A673 (cell line): ENCODE measurements around the gene BABAM2. TPM values are rescaled to one million over a fixed set of nuclear protein-coding genes. Genes with fewer than 3 reads are reported as not detected.
A peak's percentile ranks its signal among the peaks of the same experiment; 100 is the strongest.

Source experiments
- BruUV-seq: library from RNA; stranded (reverse); fragments of 400-500 nt; replicated peaks from 2 replicates; lab custom pipeline; 2021; lab: Mats Ljungman, UMichigan
- CTCF ChIA-PET: fragments of 300-600 bp; sonication (Branson Sonifier 250); formaldehyde crosslinking; loops from one replicate; lab custom pipeline; 2022; ENCODE audit warnings: antibody characterized with exemption; lab: Charles Lee
- POLR2A ChIA-PET: fragments of 300-600 bp; sonication (Branson Sonifier 250); formaldehyde crosslinking; loops from one replicate; lab custom pipeline; 2022; ENCODE audit warnings: antibody characterized with exemption; ENCODE audit not compliant: low non-redundant PET; lab: Charles Lee
- DNase-seq: peaks from one replicate; pipeline ENCODE4 v3.0.0-alpha.2; 2015; ENCODE audit warnings: low spot score
- H3K27ac ChIP-seq: fragments of 200-600 bp; sonication (generic); 2 replicates; pipeline ENCODE4 v1.5.1; 2016; ENCODE audit warnings: mixed run types, low read depth, mild to moderate bottlenecking, mixed read lengths, antibody characterized with exemption, low read length; ENCODE audit not compliant: poor library complexity, severe bottlenecking
- H3K27me3 ChIP-seq: fragments of 200-600 bp; sonication (generic); replicated peaks from 2 replicates; pipeline ENCODE4 v1.6.1; 2017; ENCODE audit warnings: mixed run types, low read depth, mild to moderate bottlenecking, mixed read lengths, antibody characterized with exemption, low read length; ENCODE audit not compliant: insufficient read depth, poor library complexity
- H3K36me3 ChIP-seq: fragments of 200-600 bp; sonication (generic); 2 replicates; pipeline ENCODE4 v1.6.1; 2016; ENCODE audit warnings: mixed run types, mild to moderate bottlenecking, mixed read lengths, antibody characterized with exemption, low read length; ENCODE audit not compliant: insufficient read depth, poor library complexity, severe bottlenecking
- H3K4me1 ChIP-seq: fragments of 200-600 bp; sonication (generic); 2 replicates; pipeline ENCODE4 v1.6.1; 2017; ENCODE audit warnings: mixed run types, mild to moderate bottlenecking, mixed read lengths, antibody characterized with exemption, low read length; ENCODE audit not compliant: insufficient read depth, poor library complexity, severe bottlenecking
- H3K4me3 ChIP-seq: fragments of 200-600 bp; sonication (generic); 2 replicates; pipeline ENCODE4 v1.5.1; 2016; ENCODE audit warnings: low read depth, mixed run types, mild to moderate bottlenecking, mixed read lengths, low read length; ENCODE audit not compliant: poor library complexity, severe bottlenecking
- H3K9me3 ChIP-seq: fragments of 200-600 bp; sonication (generic); 2 replicates; pipeline ENCODE4 v1.6.1; 2016; ENCODE audit warnings: mixed run types, low read depth, mild to moderate bottlenecking, mixed read lengths, antibody characterized with exemption, low read length; ENCODE audit not compliant: poor library complexity, severe bottlenecking
- EZH2 ChIP-seq: fragments of 200-600 bp; sonication (generic); IDR thresholded peaks from 2 replicates; pipeline ENCODE4 v1.6.1; 2017; ENCODE audit warnings: borderline replicate concordance, low read depth, mild to moderate bottlenecking, mixed read lengths, antibody characterized with exemption, low read length; ENCODE audit not compliant: poor library complexity, severe bottlenecking
- intact Hi-C: fragments of 100-400 bp; cut with micrococcal nuclease; formaldehyde crosslinking; loops from one replicate; pipeline ENCODE4 v1.10.0; 2022; ENCODE audit not compliant: unreplicated experiment
- total RNA-seq: library from RNA; stranded (reverse); gene quantifications from 2 replicates; pipeline ENCODE4 v1.2.3, GENCODE V29; 2021
- TF ChIP-seq, protein P1 (sequence below): fragments of 300-800, 200-600 bp; sonication (generic); conservative IDR thresholded peaks from 2 replicates; pipeline ENCODE4 v1.5.1; 2017; ENCODE audit warnings: low read depth, mild to moderate bottlenecking, antibody characterized with exemption, low read length, moderate library complexity, mixed read lengths

BABAM2 gene
- total RNA-seq, 1 experiment from 2014 or later = 21.8 TPM

DNA sequence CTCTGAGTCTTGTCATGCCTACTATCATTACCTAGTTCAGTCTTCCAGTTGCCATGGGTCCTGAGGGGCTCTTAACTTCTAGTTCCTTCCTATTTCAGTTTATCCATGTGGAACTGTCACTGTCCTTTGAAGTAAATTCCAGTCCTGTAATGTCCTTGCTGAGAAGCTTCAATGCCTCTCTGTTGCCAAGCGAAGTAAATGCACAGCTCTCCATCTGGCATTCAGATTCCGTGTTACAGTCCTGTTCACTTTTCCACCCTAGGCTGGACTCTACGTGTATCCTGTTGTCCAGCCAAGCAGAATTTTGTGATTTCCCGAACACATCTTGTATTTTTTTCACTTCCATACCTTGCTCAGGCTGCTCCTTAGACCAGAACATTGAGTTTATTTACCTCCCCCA is 245.3 kb downstream of the BABAM2 start:
- H3K9me3 ChIP-seq = no peaks in the 10 kb centered on the region
- ChIA-PET POLR2A (no interaction called here), CTCF (no interaction called here)
- peaks cover 28% of the 10 kb centered on the region for H3K4me1 ChIP-seq
- BruUV-seq = no TSS peak
- no peaks in the 10 kb centered on the region for H3K36me3 ChIP-seq
- intact Hi-C loops = no loop called here
- TF ChIP-seq EZH2 = no peak
- TF ChIP-seq, protein P1, sequence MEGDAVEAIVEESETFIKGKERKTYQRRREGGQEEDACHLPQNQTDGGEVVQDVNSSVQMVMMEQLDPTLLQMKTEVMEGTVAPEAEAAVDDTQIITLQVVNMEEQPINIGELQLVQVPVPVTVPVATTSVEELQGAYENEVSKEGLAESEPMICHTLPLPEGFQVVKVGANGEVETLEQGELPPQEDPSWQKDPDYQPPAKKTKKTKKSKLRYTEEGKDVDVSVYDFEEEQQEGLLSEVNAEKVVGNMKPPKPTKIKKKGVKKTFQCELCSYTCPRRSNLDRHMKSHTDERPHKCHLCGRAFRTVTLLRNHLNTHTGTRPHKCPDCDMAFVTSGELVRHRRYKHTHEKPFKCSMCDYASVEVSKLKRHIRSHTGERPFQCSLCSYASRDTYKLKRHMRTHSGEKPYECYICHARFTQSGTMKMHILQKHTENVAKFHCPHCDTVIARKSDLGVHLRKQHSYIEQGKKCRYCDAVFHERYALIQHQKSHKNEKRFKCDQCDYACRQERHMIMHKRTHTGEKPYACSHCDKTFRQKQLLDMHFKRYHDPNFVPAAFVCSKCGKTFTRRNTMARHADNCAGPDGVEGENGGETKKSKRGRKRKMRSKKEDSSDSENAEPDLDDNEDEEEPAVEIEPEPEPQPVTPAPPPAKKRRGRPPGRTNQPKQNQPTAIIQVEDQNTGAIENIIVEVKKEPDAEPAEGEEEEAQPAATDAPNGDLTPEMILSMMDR = no peak
- no peak for DNase-seq
- no peak overlapping the region for H3K4me3 ChIP-seq
- no peak overlapping the region for H3K27ac ChIP-seq
- no peaks in the 10 kb centered on the region for H3K27me3 ChIP-seq

DNA sequence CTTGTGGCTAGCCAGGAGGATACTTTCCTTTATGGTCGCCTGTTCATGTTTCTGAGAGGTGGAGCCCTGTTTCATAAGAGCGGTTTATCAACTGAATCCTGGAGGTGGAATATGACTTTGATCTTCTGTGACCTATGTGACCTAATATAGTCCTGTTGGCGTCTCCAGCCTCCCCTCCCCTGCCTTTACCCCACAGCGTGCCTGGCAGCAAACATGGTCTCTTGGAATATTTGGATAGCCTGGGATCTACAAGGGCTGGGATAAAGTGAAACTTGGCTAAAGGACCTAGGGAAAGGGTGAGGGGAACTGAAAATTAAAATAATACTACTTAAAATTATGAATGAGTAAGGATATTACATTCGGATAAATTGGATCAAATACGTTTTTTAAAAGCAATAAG is 246.0 kb downstream of the BABAM2 start:
- H3K4me1 ChIP-seq = peaks cover 28% of the 10 kb centered on the region
- no peak overlapping the region for H3K27ac ChIP-seq
- no peak overlapping the region for H3K4me3 ChIP-seq
- CTCF ChIA-PET = no interaction called here
- TF ChIP-seq EZH2 = no peak
- TF ChIP-seq, protein P1 = no peak
- no peaks in the 10 kb centered on the region for H3K36me3 ChIP-seq
- POLR2A ChIA-PET = no interaction called here
- intact Hi-C loops = no loop called here
- BruUV-seq = no TSS peak
- no peak for DNase-seq
- H3K9me3 ChIP-seq = no peaks in the 10 kb centered on the region
- no peaks in the 10 kb centered on the region for H3K27me3 ChIP-seq

DNA sequence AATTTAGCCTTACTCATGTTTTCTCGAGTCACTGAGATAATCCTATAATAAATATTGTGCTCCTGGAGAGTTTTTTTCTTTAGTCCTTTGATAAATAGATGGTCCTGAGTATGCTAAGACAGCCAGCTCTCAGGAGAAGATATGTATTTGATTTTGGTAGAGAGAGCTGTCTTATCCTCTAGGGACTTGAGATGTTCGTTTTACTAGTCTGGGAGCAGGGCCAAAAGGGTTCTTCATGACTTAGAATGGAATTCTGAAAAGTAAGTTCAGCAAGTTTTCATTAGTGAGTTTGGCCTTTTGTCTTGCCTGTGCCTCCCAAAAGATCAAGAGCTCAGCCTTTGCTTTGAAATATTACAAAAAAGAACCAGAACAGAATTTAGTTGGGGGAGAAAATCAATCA is 246.7 kb downstream of the BABAM2 start:
- Histone ChIP-seq H3K4me3 (no peak overlapping the region), H3K9me3 (no peaks in the 10 kb centered on the region), H3K27ac (no peak overlapping the region), H3K4me1 (peaks cover 28% of the 10 kb centered on the region), H3K27me3 (no peaks in the 10 kb centered on the region), H3K36me3 (no peaks in the 10 kb centered on the region)
- TF ChIP-seq EZH2 = no peak
- TF ChIP-seq, protein P1 = no peak
- POLR2A ChIA-PET = interaction anchor here (0.6 kb wide), 1 partner anchor 1195 kb away, joined by 7 read pairs; no protein-coding TSS in a partner anchor
- DNase-seq = peak; percentile 96
- BruUV-seq = no TSS peak
- intact Hi-C loops = no loop called here
- CTCF ChIA-PET = no interaction called here
